Sigmoid colon (tissue), 4 donors: ENCODE measurements around the gene SGSM1.

Experiments
- CTCF ChIP-seq, 4 experiments: fragments of 450-650 bp in 3 of 4; fragments of 200-600 bp in 1 of 4; IDR thresholded peaks; one replicate each; pipeline ENCODE4 v1.5.1; 2016 to 2019; ENCODE audit warnings: antibody characterized with exemption in 4 of 4, mild to moderate bottlenecking in 3 of 4, moderate library complexity in 2 of 4
- POLR2A ChIP-seq, 2 donors: fragments of 450-650 bp; IDR thresholded peaks; one replicate each; pipeline ENCODE4 v1.6.1; 2016; ENCODE audit warnings: antibody characterized with exemption in 2 of 2, mild to moderate bottlenecking in 2 of 2, moderate library complexity in 2 of 2
- POLR2AphosphoS5 ChIP-seq, 4 donors: sonication (generic); formaldehyde crosslinking; IDR thresholded peaks; one replicate each; pipeline ENCODE4 v1.6.1; 2017; ENCODE audit warnings: antibody characterized with exemption in 4 of 4

- TF ChIP-seq POLR2AphosphoS5 (IDR thresholded peaks at IDR 0.05) (no peak), CTCF (IDR thresholded peaks at IDR 0.05) (no peak), POLR2A (IDR thresholded peaks at IDR 0.05) (no peak)
Observed at GRCh38 chr22:24845041-24845898, 39.3 kb downstream of the SGSM1 start.
